SK-N-SH (cell line): ENCODE measurements around the gene ZMIZ1. TPM values are rescaled to one million over a fixed set of nuclear protein-coding genes. Genes with fewer than 3 reads are reported as not detected.

Experiments
- CTCF ChIA-PET: fragments of 300-600, 350-600 bp; formaldehyde crosslinking; extraction: SDS; loops from one replicate; lab custom pipeline; 2021; lab: Yijun Ruan, JAX
- POLR2A ChIA-PET: fragments of 350-600 bp; sonication (Branson Sonifier 250); formaldehyde crosslinking; extraction: SDS; loops from one replicate; lab custom pipeline; 2020; ENCODE audit warnings: antibody characterized with exemption, inconsistent platforms; lab: Yijun Ruan, JAX
- DNase-seq: peaks from one replicate; pipeline ENCODE4 v3.0.0; 2012
- H2AFZ ChIP-seq: fragments of 200-600 bp; sonication (generic); 2 replicates; pipeline ENCODE4 v1.8.1; 2016; ENCODE audit warnings: antibody characterized with exemption, mild to moderate bottlenecking, low read depth
- H3F3A ChIP-seq: fragments of 200-600 bp; sonication (generic); replicated peaks from 2 replicates; pipeline ENCODE3; 2016; ENCODE audit warnings: antibody characterized with exemption, mild to moderate bottlenecking; ENCODE audit not compliant: insufficient read depth
- H3K27ac ChIP-seq, 2 experiments: fragments of 200-500 bp in 1 of 2; fragments of 200-600 bp in 1 of 2; sonication (Bioruptor generic) in 1 of 2; sonication (generic), shearing (Covaris generic) in 1 of 2; 2 replicates each; pipeline versions ENCODE4 v1.5.1 to v1.6.1; 2014 to 2016; ENCODE audit warnings: low read depth in 2 of 2, inconsistent platforms in 1 of 2, low read length in 1 of 2, mild to moderate bottlenecking in 1 of 2, mixed read lengths in 1 of 2
- H3K27me3 ChIP-seq: fragments of 200-600 bp; sonication (generic), shearing (Covaris generic); 2 replicates; pipeline ENCODE4 v1.6.1; 2016; ENCODE audit warnings: mixed run types; ENCODE audit not compliant: insufficient read depth
- H3K36me3 ChIP-seq, 2 experiments: fragments of 200-500 bp in 1 of 2; fragments of 200-600 bp in 1 of 2; sonication (Bioruptor generic) in 1 of 2; sonication (generic) in 1 of 2; replicated peaks in 1 of 2; 2 replicates each; pipeline versions ENCODE3 to v1.5.1; 2014 to 2016; ENCODE audit warnings: low read length in 1 of 2, mild to moderate bottlenecking in 1 of 2; ENCODE audit not compliant: insufficient read depth in 2 of 2, control insufficient read depth in 1 of 2
- H3K4me1 ChIP-seq, 2 experiments: fragments of 200-500 bp in 1 of 2; fragments of 200-600 bp in 1 of 2; sonication (Bioruptor generic) in 1 of 2; sonication (generic), shearing (Covaris generic) in 1 of 2; 2 replicates each; pipeline versions ENCODE4 v1.5.1 to v1.6.1; 2014 to 2016; ENCODE audit warnings: low read depth in 1 of 2, low read length in 1 of 2, mixed run types in 1 of 2; ENCODE audit not compliant: insufficient read depth in 2 of 2, control insufficient read depth in 1 of 2
- H3K4me2 ChIP-seq: fragments of 200-600 bp; sonication (generic), shearing (Covaris generic); 2 replicates; pipeline ENCODE4 v1.6.1; 2017; ENCODE audit warnings: mixed run types
- H3K4me3 ChIP-seq, 2 experiments: fragments of 200-500 bp in 1 of 2; fragments of 200-600 bp in 1 of 2; sonication (Bioruptor generic) in 1 of 2; sonication (generic), shearing (Covaris generic) in 1 of 2; 2 replicates each; pipeline versions ENCODE4 v1.5.1 to v1.8.1; 2014 to 2016; ENCODE audit warnings: low read depth in 2 of 2, inconsistent platforms in 1 of 2, low read length in 1 of 2, mild to moderate bottlenecking in 1 of 2, mixed read lengths in 1 of 2, moderate library complexity in 1 of 2
- H3K79me2 ChIP-seq: fragments of 200-600 bp; sonication (generic); 2 replicates; pipeline ENCODE4 v1.8.1; 2017; ENCODE audit warnings: mild to moderate bottlenecking; ENCODE audit not compliant: insufficient read depth
- H3K9ac ChIP-seq: fragments of 200-600 bp; sonication (generic); 2 replicates; pipeline ENCODE4 v1.6.1; 2017; ENCODE audit warnings: mixed run types
- H3K9me2 ChIP-seq: fragments of 200-600 bp; sonication (generic); 2 replicates; pipeline ENCODE4 v1.6.1; 2017; ENCODE audit warnings: mixed run types
- H3K9me3 ChIP-seq: fragments of 200-600 bp; sonication (generic); 2 replicates; pipeline ENCODE4 v1.6.1; 2017; ENCODE audit warnings: mixed run types, mild to moderate bottlenecking, moderate library complexity
- H4K20me1 ChIP-seq: fragments of 200-600 bp; sonication (generic); 2 replicates; pipeline ENCODE4 v1.6.1; 2017; ENCODE audit warnings: mild to moderate bottlenecking, mixed run types; ENCODE audit not compliant: insufficient read depth
- EZH2phosphoT487 ChIP-seq: fragments of 200-600 bp; sonication (generic); IDR thresholded peaks from 2 replicates; pipeline ENCODE4 v1.6.1; 2017; ENCODE audit warnings: low read depth, mixed run types, mild to moderate bottlenecking, antibody characterized with exemption, moderate library complexity, borderline replicate concordance
- FOSL2 ChIP-seq: IDR thresholded peaks from 2 replicates; pipeline ENCODE4 v1.4.0; 2012; ENCODE audit warnings: low read depth, mild to moderate bottlenecking, moderate library complexity, borderline replicate concordance
- FOXM1 ChIP-seq: IDR thresholded peaks from 2 replicates; pipeline ENCODE4 v1.4.0; 2012; ENCODE audit warnings: low read depth, mild to moderate bottlenecking
- GATA2 ChIP-seq: sonication (generic); formaldehyde crosslinking; IDR thresholded peaks from 2 replicates; pipeline ENCODE4 v1.5.0; 2020; ENCODE audit warnings: mild to moderate bottlenecking, missing genetic modification reagents
- IRF3 ChIP-seq: fragments of 150-350 bp; IDR thresholded peaks from 2 replicates; pipeline ENCODE4 v1.6.1; 2016; ENCODE audit warnings: mild to moderate bottlenecking, low read depth, low read length
- JUND ChIP-seq: IDR thresholded peaks from 2 replicates; pipeline ENCODE4 v1.4.0; 2012
- MEF2A ChIP-seq: IDR thresholded peaks from 2 replicates; pipeline ENCODE4 v1.4.0; 2012; ENCODE audit warnings: low read depth, borderline replicate concordance
- MXI1 ChIP-seq: IDR thresholded peaks from 2 replicates; pipeline ENCODE4 v1.6.1; 2012; ENCODE audit warnings: mild to moderate bottlenecking, low read depth, low read length, improper control_type of control experiment
- PBX3 ChIP-seq: IDR thresholded peaks from 2 replicates; pipeline ENCODE4; 2012
- RAD21 ChIP-seq: IDR thresholded peaks from 2 replicates; pipeline ENCODE4 v1.6.1; 2012; ENCODE audit warnings: mild to moderate bottlenecking, low read length
- RCOR1 ChIP-seq: fragments of 150-350 bp; IDR thresholded peaks from 2 replicates; pipeline ENCODE4 v1.6.1; 2017; ENCODE audit warnings: antibody characterized with exemption, low read length
- REST ChIP-seq: IDR thresholded peaks from 2 replicates; pipeline ENCODE4 v1.6.1; 2012; ENCODE audit warnings: mild to moderate bottlenecking, low read depth, low read length, moderate library complexity
- RFX5 ChIP-seq: IDR thresholded peaks from 2 replicates; pipeline ENCODE4 v1.6.1; 2012; ENCODE audit warnings: mild to moderate bottlenecking, improper control_type of control experiment, low read length
- RXRA ChIP-seq: IDR thresholded peaks from 2 replicates; pipeline ENCODE4 v1.4.0; 2012; ENCODE audit warnings: low read depth, mild to moderate bottlenecking, borderline replicate concordance
- SMC3 ChIP-seq: IDR thresholded peaks from 2 replicates; pipeline ENCODE4 v1.6.1; 2012; ENCODE audit warnings: low read depth, low read length, improper control_type of control experiment
- TAF1 ChIP-seq: IDR thresholded peaks from 2 replicates; pipeline ENCODE4 v1.6.1; 2012; ENCODE audit warnings: low read depth, mild to moderate bottlenecking, low read length, moderate library complexity, borderline replicate concordance
- TCF12 ChIP-seq: IDR thresholded peaks from 2 replicates; pipeline ENCODE4 v1.4.0; 2012
- TEAD4 ChIP-seq: IDR thresholded peaks from 2 replicates; pipeline ENCODE4 v1.4.0; 2012; ENCODE audit warnings: mild to moderate bottlenecking, borderline replicate concordance; ENCODE audit not compliant: insufficient read depth
- USF2 ChIP-seq: fragments of 150-350 bp; IDR thresholded peaks from 2 replicates; pipeline ENCODE4 v1.6.1; 2017; ENCODE audit warnings: antibody characterized with exemption, low read length, low read depth, borderline replicate concordance
- YY1 ChIP-seq: IDR thresholded peaks from 2 replicates; pipeline ENCODE4 v1.4.0; 2012; ENCODE audit warnings: low read depth, mild to moderate bottlenecking
- WGBS: methylation state at CpG from one replicate; pipeline ENCODE4 v1.1.6; 2017; ENCODE audit warnings: low lambda C conversion rate; 5-methylcytosine and 5-hydroxymethylcytosine counted together
- polyA plus RNA-seq, 3 experiments: library from polyadenylated mRNA; depleted of rRNA; stranded (reverse); fragments of >200 nt; gene quantifications; 2 replicates each; pipeline ENCODE4 v1.2.3, GENCODE V29; 2012

The ZMIZ1 gene
- polyA plus RNA-seq, 1 of the 3 experiments (the other 2 are of a cell fraction) = 23.5 TPM

- TF ChIP-seq RAD21 (no peak), RCOR1 (peak; percentile 55; the same call in 1 of the 2 replicates), MEF2A (no peak), TAF1 (no peak), JUND (peak; percentile 81; the same call in 1 of the 2 replicates), USF2 (no peak), TEAD4 (0 out of 2 replicates have a peak, but pooled peaks have one; percentile 36), TCF12 (peak; percentile 60), MXI1 (no peak), EZH2phosphoT487 (no peak), GATA2 (CRISPR knock-in tag) (no peak), FOSL2 (peak; percentile 86), SMC3 (no peak)
These were observed 115.4 kb downstream of the ZMIZ1 start (continued) for GRCh38 chr10:79184145-79184625.

- H3K9ac ChIP-seq = peak overlapping the region; percentile 40; the same call in 1 of the 2 replicates
- no peaks in the 10 kb centered on the region for H3K27me3 ChIP-seq
- H3K79me2 ChIP-seq = peaks cover 69% of the 10 kb centered on the region
- ChIA-PET CTCF (interaction anchor here (2.1 to 13.4 kb wide), 3 partner anchors 11 to 1137 kb away, joined by 7 to 136 read pairs (median 11); no protein-coding TSS in a partner anchor), POLR2A (interaction anchor here (0.7 kb wide), 1 partner anchor 841 kb away, joined by 3 read pairs; no protein-coding TSS in a partner anchor)
- H2AFZ ChIP-seq = no peak overlapping the region
- peaks cover 33% of the 10 kb centered on the region for H3F3A ChIP-seq
- no peak for DNase-seq
- H3K9me3 ChIP-seq = no peaks in the 10 kb centered on the region
- peaks cover 49 to 98% of the 10 kb centered on the region in 2 experiments for H3K4me1 ChIP-seq
- no peaks in the 10 kb centered on the region for H3K9me2 ChIP-seq
- WGBS = 74% methylated on average over 6 of the region's 6 CpGs
- peak overlapping the region; percentile 81 to 100 for H3K27ac ChIP-seq
- peaks cover 29% of the 10 kb centered on the region; the same call in 1 of the 2 replicates for H4K20me1 ChIP-seq
- H3K4me2 ChIP-seq = peak overlapping the region; percentile 65
- no peak overlapping the region for H3K4me3 ChIP-seq
- TF ChIP-seq YY1 (no peak), RCOR1 (no peak), TEAD4 (no peak), FOSL2 (no peak), RXRA (no peak), IRF3 (no peak), REST (no peak), EZH2phosphoT487 (no peak), JUND (no peak), USF2 (no peak), PBX3 (no peak), FOXM1 (no peak), RFX5 (no peak)
- H3K36me3 ChIP-seq = peaks cover 8 to 10% of the 10 kb centered on the region in 2 experiments
These were observed 115.9 kb downstream of the ZMIZ1 start for GRCh38 chr10:79184657-79185056.
